Duodenal mucosa (tissue), 2 donors: ENCODE data around the gene AKAP13.
"Not testable (repeated sequence)": the region's sequence is repeated elsewhere in the genome, so short reads cannot be mapped to it uniquely, and the experiment has no call there.

Experiments
- H3K27ac ChIP-seq: one replicate; pipeline ENCODE4 v1.7.0; 2013; ENCODE audit warnings: low read depth, low read length
- H3K27me3 ChIP-seq, 2 donors: one replicate each; pipeline ENCODE4 v1.7.0; 2013; ENCODE audit warnings: low read length in 2 of 2, control low read depth in 1 of 2; ENCODE audit not compliant: insufficient read depth in 2 of 2, control insufficient read depth in 1 of 2
- H3K36me3 ChIP-seq, 2 donors: one replicate each; pipeline ENCODE4 v1.7.0; 2013; ENCODE audit warnings: low read length in 2 of 2, control low read depth in 1 of 2; ENCODE audit not compliant: insufficient read depth in 2 of 2, control insufficient read depth in 1 of 2
- H3K4me1 ChIP-seq, 2 donors: one replicate each; pipeline ENCODE4 v1.7.0; 2013; ENCODE audit warnings: low read length in 2 of 2, control low read depth in 1 of 2; ENCODE audit not compliant: insufficient read depth in 2 of 2, control insufficient read depth in 1 of 2
- H3K4me3 ChIP-seq, 2 donors: one replicate each; pipeline ENCODE4 v1.7.0; 2013; ENCODE audit warnings: low read length in 2 of 2, low read depth in 1 of 2
- H3K9ac ChIP-seq, 2 donors: one replicate each; pipeline ENCODE4 v1.7.0; 2013; ENCODE audit warnings: low read length in 2 of 2, low read depth in 1 of 2
- H3K9me3 ChIP-seq, 2 donors: one replicate each; pipeline ENCODE4 v1.7.0; 2013; ENCODE audit warnings: low read length in 2 of 2, control low read depth in 1 of 2; ENCODE audit not compliant: control insufficient read depth in 1 of 2

Gene AKAP13

GRCh38 chr15:85475711-85476110 is 95.3 kb downstream of the AKAP13 start:
- Histone ChIP-seq H3K4me3 (no peak overlapping the region), H3K27me3 (no peaks in the 10 kb centered on the region), H3K4me1 (peaks cover 11 to 12% of the 10 kb centered on the region in 2 donors), H3K9ac (no peak overlapping the region), H3K27ac (no peak overlapping the region), H3K9me3 (no peaks in the 10 kb centered on the region), H3K36me3 (no peaks in the 10 kb centered on the region)

GRCh38 chr15:85477061-85477460 is 96.7 kb downstream of the AKAP13 start:
- Histone ChIP-seq H3K4me1 (peaks cover 11 to 12% of the 10 kb centered on the region in 2 donors), H3K9me3 (no peaks in the 10 kb centered on the region), H3K27me3 (no peaks in the 10 kb centered on the region), H3K27ac (no peak overlapping the region), H3K4me3 (no peak overlapping the region), H3K36me3 (no peaks in the 10 kb centered on the region), H3K9ac (no peak overlapping the region)

GRCh38 chr15:85477730-85478129 is 97.3 kb downstream of the AKAP13 start:
- H3K4me3 ChIP-seq, result no peak overlapping the region
- H3K27ac ChIP-seq, result no peak overlapping the region
- H3K4me1 ChIP-seq, result peaks cover 11 to 12% of the 10 kb centered on the region in 2 donors
- H3K36me3 ChIP-seq, result no peaks in the 10 kb centered on the region
- H3K27me3 ChIP-seq, result no peaks in the 10 kb centered on the region
- no peaks in the 10 kb centered on the region for H3K9me3 ChIP-seq
- no peak overlapping the region for H3K9ac ChIP-seq

GRCh38 chr15:85479071-85479647 is 98.8 kb downstream of the AKAP13 start:
- Histone ChIP-seq H3K4me3 (no peak overlapping the region), H3K36me3 (no peaks in the 10 kb centered on the region), H3K9ac (no peak overlapping the region), H3K9me3 (no peaks in the 10 kb centered on the region), H3K4me1 (peaks cover 3 to 12% of the 10 kb centered on the region in 2 donors), H3K27me3 (no peaks in the 10 kb centered on the region), H3K27ac (no peak overlapping the region)

GRCh38 chr15:85480923-85481322 is 100.5 kb downstream of the AKAP13 start:
- H3K27ac ChIP-seq, result no peak overlapping the region
- H3K9me3 ChIP-seq, result no peaks in the 10 kb centered on the region
- H3K27me3 ChIP-seq, result no peaks in the 10 kb centered on the region
- no peak overlapping the region for H3K9ac ChIP-seq
- no peaks in the 10 kb centered on the region for H3K36me3 ChIP-seq
- no peak overlapping the region for H3K4me3 ChIP-seq
- peaks cover 3 to 6% of the 10 kb centered on the region in 2 donors for H3K4me1 ChIP-seq

GRCh38 chr15:85481543-85481942 is 101.1 kb downstream of the AKAP13 start:
- H3K9me3 ChIP-seq, H3K4me1 ChIP-seq, H3K36me3 ChIP-seq, H3K27ac ChIP-seq, H3K9ac ChIP-seq, H3K27me3 ChIP-seq, H3K4me3 ChIP-seq: not testable (repeated sequence)

GRCh38 chr15:85482894-85483293 is 102.5 kb downstream of the AKAP13 start:
- Histone ChIP-seq H3K36me3 (no peaks in the 10 kb centered on the region), H3K27me3 (no peaks in the 10 kb centered on the region), H3K9ac (no peak overlapping the region), H3K4me1 (peaks cover 3% of the 10 kb centered on the region in 2 donors), H3K4me3 (no peak overlapping the region), H3K27ac (no peak overlapping the region), H3K9me3 (no peaks in the 10 kb centered on the region)

- H3K9me3 ChIP-seq, H3K27ac ChIP-seq, H3K27me3 ChIP-seq, H3K4me1 ChIP-seq, H3K36me3 ChIP-seq, H3K9ac ChIP-seq, H3K4me3 ChIP-seq: not testable (repeated sequence)
These were observed 103.6 kb downstream of the AKAP13 start for GRCh38 chr15:85483955-85484354.

GRCh38 chr15:85484923-85485322 is 104.5 kb downstream of the AKAP13 start:
- peaks cover 0 to 12% of the 10 kb centered on the region in 2 donors for H3K4me1 ChIP-seq
- not testable (repeated sequence) for H3K4me3 ChIP-seq, H3K27me3 ChIP-seq, H3K9ac ChIP-seq, H3K27ac ChIP-seq, H3K36me3 ChIP-seq, H3K9me3 ChIP-seq

GRCh38 chr15:85485956-85486567 is 105.7 kb downstream of the AKAP13 start:
- no peaks in the 10 kb centered on the region for H3K36me3 ChIP-seq
- no peaks in the 10 kb centered on the region for H3K9me3 ChIP-seq
- H3K27ac ChIP-seq, result no peak overlapping the region
- no peaks in the 10 kb centered on the region for H3K27me3 ChIP-seq
- H3K4me1 ChIP-seq, result peaks cover 0 to 12% of the 10 kb centered on the region in 2 donors
- no peak overlapping the region for H3K4me3 ChIP-seq
- H3K9ac ChIP-seq, result no peak overlapping the region
